GM18858 (cell line): ENCODE data around the gene DDX41.

Source experiments
- ATAC-seq: cut with Tn5 transposase; IDR thresholded peaks from one replicate; pipeline ENCODE4 v1.9.1; 2021; ENCODE audit not compliant: unreplicated experiment

Gene DDX41

DNA sequence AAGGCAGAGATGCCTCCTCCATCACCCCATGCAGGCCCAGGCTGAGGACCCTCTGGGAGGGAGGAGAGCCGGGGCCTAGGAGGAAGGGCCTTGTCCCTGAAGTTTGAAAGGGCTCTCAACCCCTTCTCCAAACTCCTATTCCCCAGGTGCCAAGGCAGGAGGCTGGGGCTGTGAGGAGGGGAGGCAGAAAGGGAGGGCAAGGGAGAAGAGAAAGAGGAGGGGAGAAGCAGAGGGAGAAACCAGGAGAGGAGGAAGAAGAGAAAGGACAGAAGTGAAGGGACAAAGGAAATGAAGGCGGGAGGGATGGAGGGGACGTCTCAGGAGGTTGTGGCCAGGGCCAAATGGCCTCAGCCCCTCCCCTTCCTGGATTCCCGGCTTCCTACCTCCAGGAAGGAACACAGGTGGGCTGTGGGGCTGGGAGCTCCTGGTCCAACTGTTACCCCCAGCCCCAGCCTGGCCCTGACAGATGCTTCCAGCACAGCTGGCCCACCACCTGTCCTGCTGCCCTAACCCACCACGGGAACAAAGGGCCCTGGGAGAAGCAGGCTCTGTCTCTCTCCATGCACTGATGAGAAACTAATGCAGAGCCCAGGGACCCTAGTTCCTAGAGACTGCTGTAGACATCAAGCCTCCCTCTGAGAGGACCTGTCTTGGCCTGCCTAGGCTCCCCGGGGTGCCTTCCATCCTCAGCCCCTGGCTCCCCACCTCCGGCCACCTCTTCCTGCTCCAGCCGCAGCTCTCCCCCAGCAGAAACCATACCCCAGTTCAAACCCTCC lies 46.8 kb downstream of the DDX41 start:
- no peak for ATAC-seq

DNA sequence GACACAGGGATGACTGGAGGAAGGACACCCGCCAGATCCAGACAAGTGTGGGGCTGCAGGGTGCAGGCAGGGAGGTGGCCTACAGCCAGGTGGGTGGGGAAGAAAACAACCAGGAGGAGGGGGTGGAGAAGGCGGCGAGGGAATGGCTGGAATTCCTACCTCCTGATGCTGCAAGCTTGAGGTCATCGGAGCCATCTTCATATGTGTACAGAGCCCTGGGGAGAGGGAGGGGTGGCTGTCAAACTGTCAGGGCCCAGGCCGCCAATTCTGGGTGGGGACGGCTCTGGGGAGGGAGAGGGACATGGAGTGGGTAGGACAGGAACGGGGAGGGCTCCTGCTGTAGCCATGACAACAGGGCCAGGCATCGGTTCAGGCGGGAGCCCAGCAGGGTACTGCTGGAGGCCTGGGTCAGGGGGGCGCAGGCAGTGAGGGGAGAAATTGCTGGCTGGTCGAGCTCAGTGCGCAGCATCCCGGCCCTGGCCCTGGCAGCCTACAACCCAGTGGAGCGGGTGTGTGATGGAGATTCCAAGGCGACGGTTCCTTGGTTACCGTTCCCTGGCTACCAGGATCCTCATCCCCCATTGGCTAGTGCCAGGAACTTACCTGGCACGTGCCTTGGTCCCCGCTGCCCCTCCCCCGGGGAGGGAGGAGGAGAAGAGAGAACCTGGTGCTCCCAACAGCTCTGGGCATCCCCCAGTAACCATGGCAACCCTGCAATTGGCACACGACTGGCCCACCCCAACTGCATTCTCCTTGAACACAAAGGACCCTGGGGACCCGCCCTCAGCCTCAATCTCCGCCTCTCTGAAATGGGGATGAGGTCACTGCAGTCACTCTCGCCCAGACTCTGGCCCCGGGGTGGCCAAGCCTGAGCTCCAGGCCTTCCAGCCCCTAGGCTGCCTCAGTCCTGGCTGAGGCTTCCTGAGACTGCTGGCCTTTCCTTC lies 47.8 kb downstream of the DDX41 start:
- no peak for ATAC-seq

- ATAC-seq = no peak
Observed at GRCh38 chr5:177468329-177468684, 48.5 kb downstream of the DDX41 start.

DNA sequence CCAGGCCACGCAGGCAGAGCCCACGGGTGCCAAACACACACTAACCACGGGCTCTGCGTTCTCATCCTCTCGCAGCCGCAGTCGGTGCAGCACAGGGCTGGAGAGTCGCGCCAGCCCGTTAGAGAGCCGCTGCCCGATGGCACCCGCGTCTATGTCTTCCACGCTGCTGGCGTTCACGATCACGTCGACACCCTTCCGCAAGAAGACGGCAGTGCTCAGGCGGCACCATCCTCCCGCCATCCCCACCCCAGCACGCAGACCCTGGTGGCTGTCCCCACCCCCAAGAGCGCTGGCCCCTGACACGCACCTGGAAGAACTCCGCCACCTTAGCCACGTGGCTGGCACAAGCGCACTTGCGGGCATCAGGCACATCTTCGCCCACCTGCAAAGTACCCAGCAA lies 49.3 kb downstream of the DDX41 start:
- ATAC-seq = no peak

- ATAC-seq = no peak
Observed at GRCh38 chr5:177466861-177467260, 49.9 kb downstream of the DDX41 start.

- ATAC-seq = no peak
Observed at GRCh38 chr5:177465044-177465443, 51.7 kb downstream of the DDX41 start.

GRCh38 chr5:177462021-177462670 lies 54.6 kb downstream of the DDX41 start:
- no peak for ATAC-seq
